Prostate gland (tissue), 2 donors: ENCODE results near the gene IFNA1. TPM values are rescaled to one million over a fixed set of nuclear protein-coding genes. Genes with fewer than 3 reads are reported as not detected.

Source experiments
- DNase-seq: peaks from one replicate; pipeline ENCODE4 v3.0.0-alpha.2; 2019; ENCODE audit warnings: low spot score
- H3K27ac ChIP-seq, 2 donors: fragments of 200-600 bp; sonication (generic); 2 replicates each; pipeline ENCODE4 v1.5.1; 2017 to 2019
- H3K27me3 ChIP-seq: fragments of 200-600 bp; sonication (generic); replicated peaks from 2 replicates; pipeline ENCODE4 v1.5.1; 2019; ENCODE audit not compliant: insufficient read depth
- H3K36me3 ChIP-seq, 2 donors: fragments of 200-600 bp; sonication (generic); 1 replicate in 1 of 2; 2 replicates in 1 of 2; pipeline versions ENCODE4 v1.5.1 to v1.8.1; 2017 to 2019
- H3K4me1 ChIP-seq: fragments of 200-600 bp; sonication (generic); replicated peaks from 2 replicates; pipeline ENCODE4 v1.5.1; 2019
- H3K4me3 ChIP-seq, 2 donors: fragments of 200-600 bp; sonication (generic); 2 replicates each; pipeline ENCODE4 v1.5.1; 2017 to 2019
- H3K9me3 ChIP-seq: fragments of 200-600 bp; sonication (generic); 2 replicates; pipeline ENCODE4 v1.5.1; 2017
- CTCF ChIP-seq, 4 experiments: fragments of 200-600 bp in 2 of 4; fragments of 450-650 bp in 2 of 4; sonication (generic) in 2 of 4; IDR thresholded peaks; 1 replicate in 3 of 4; 2 replicates in 1 of 4; pipeline ENCODE4 v1.5.1; 2016 to 2019; ENCODE audit warnings: antibody characterized with exemption in 4 of 4, mild to moderate bottlenecking in 2 of 4, moderate library complexity in 2 of 4
- POLR2A ChIP-seq: fragments of 450-650 bp; IDR thresholded peaks from one replicate; pipeline ENCODE4 v1.6.1; 2016; ENCODE audit warnings: antibody characterized with exemption, mild to moderate bottlenecking
- POLR2AphosphoS5 ChIP-seq: sonication (generic); formaldehyde crosslinking; IDR thresholded peaks from one replicate; pipeline ENCODE4 v1.6.1; 2017; ENCODE audit warnings: antibody characterized with exemption
- WGBS: methylation state at CpG from one replicate; pipeline ENCODE4 v1.1.5; 2018; 5-methylcytosine and 5-hydroxymethylcytosine counted together
- intact Hi-C: fragments of 100-400 bp; cut with DNase I; formaldehyde crosslinking; loops from one replicate; pipeline ENCODE4 v1.14.2; 2022
- total RNA-seq, 2 donors: library from RNA; depleted of rRNA; stranded (reverse); fragments of >200 nt; gene quantifications; one replicate each; pipeline ENCODE4 v1.1.0, GENCODE V29; 2016

Gene IFNA1
- total RNA-seq, 2 donors from 2014 or later = not detected

GRCh38 chr9:21413151-21413550, 27.1 kb upstream of the IFNA1 start:
- 91% methylated on average over 4 of the region's 4 CpGs for WGBS

GRCh38 chr9:21413624-21414023, 26.6 kb upstream of the IFNA1 start:
- DNase-seq = no peak
- 71% methylated on average over 5 of the region's 5 CpGs for WGBS
- H3K36me3 ChIP-seq = no peaks in the 10 kb centered on the region
- no peaks in the 10 kb centered on the region for H3K9me3 ChIP-seq
- no peak overlapping the region for H3K4me3 ChIP-seq
- no peaks in the 10 kb centered on the region for H3K27me3 ChIP-seq
- no peak for TF ChIP-seq CTCF (IDR thresholded peaks at IDR 0.05)
- no peak for TF ChIP-seq POLR2AphosphoS5
- no peak for TF ChIP-seq POLR2A
- intact Hi-C loops = no loop called here
- H3K4me1 ChIP-seq = no peaks in the 10 kb centered on the region
- H3K27ac ChIP-seq = no peak overlapping the region

More at GRCh38 chr9:21413151-21413550, 27.1 kb upstream of the IFNA1 start:
- Histone ChIP-seq H3K27me3 (no peaks in the 10 kb centered on the region), H3K9me3 (no peaks in the 10 kb centered on the region), H3K36me3 (no peaks in the 10 kb centered on the region), H3K27ac (no peak overlapping the region), H3K4me3 (no peak overlapping the region), H3K4me1 (no peaks in the 10 kb centered on the region)
- intact Hi-C loops = no loop called here
- TF ChIP-seq CTCF (IDR thresholded peaks at IDR 0.05) = no peak
- no peak for TF ChIP-seq POLR2AphosphoS5
- no peak for TF ChIP-seq POLR2A
- no peak for DNase-seq

GRCh38 chr9:21414220-21414940, 25.9 kb upstream of the IFNA1 start:
- WGBS = 94% methylated on average over 2 of the region's 2 CpGs
- no peak for DNase-seq
- no peak overlapping the region for H3K4me3 ChIP-seq
- no peak overlapping the region for H3K27ac ChIP-seq
- H3K4me1 ChIP-seq = no peaks in the 10 kb centered on the region
- intact Hi-C loops = no loop called here
- H3K9me3 ChIP-seq = no peaks in the 10 kb centered on the region
- H3K27me3 ChIP-seq = no peaks in the 10 kb centered on the region
- TF ChIP-seq CTCF (IDR thresholded peaks at IDR 0.05) = no peak
- no peak for TF ChIP-seq POLR2AphosphoS5
- no peak for TF ChIP-seq POLR2A
- H3K36me3 ChIP-seq = no peaks in the 10 kb centered on the region

- no peak overlapping the region for H3K27ac ChIP-seq
- H3K4me1 ChIP-seq = no peaks in the 10 kb centered on the region
- 25% methylated on average over 5 of the region's 5 CpGs for WGBS
- H3K4me3 ChIP-seq = no peak overlapping the region
- peak; percentile 64 for DNase-seq
- intact Hi-C loops = no loop called here
- TF ChIP-seq POLR2A (no peak), CTCF (IDR thresholded peaks at IDR 0.05) (no peak), POLR2AphosphoS5 (peak; percentile 39)
- H3K36me3 ChIP-seq = no peaks in the 10 kb centered on the region
- no peaks in the 10 kb centered on the region for H3K9me3 ChIP-seq
- H3K27me3 ChIP-seq = no peaks in the 10 kb centered on the region
Measured at GRCh38 chr9:21415493-21416267, 24.6 kb upstream of the IFNA1 start.
